HG03064 (cell line): Measurements from ENCODE around the gene FER.
"Not testable (repeated sequence)": the region's sequence is repeated elsewhere in the genome, so short reads cannot be mapped to it uniquely, and the experiment has no call there.

Source experiments
- ATAC-seq: cut with Tn5 transposase; IDR thresholded peaks from one replicate; pipeline ENCODE4 v1.9.1; 2021; ENCODE audit warnings: low read depth; ENCODE audit not compliant: unreplicated experiment

Gene FER

GRCh38 chr5:108946008-108946407 is 198.3 kb downstream of the FER start:
- ATAC-seq: no peak

DNA sequence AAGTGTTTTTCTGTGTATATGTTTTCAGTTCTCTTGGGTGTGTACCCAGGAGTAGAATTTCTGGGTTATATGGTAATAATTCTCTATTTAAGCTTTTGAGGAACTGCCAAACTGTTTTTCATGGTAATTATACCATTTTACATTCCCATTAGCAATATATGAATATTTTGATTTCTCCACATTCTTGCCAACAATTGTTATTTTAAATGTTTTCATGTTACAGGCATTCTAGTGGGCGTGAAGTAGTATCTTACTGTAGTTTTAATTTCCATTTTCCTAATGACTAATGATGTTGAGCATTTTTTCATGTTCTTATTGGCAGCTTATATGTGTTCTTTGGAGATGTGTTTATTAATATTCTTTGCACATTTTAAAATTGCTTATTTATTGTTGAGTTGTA is 199.5 kb downstream of the FER start:
- ATAC-seq: no peak

GRCh38 chr5:108950276-108950675 is 202.6 kb downstream of the FER start:
- ATAC-seq: no peak

DNA sequence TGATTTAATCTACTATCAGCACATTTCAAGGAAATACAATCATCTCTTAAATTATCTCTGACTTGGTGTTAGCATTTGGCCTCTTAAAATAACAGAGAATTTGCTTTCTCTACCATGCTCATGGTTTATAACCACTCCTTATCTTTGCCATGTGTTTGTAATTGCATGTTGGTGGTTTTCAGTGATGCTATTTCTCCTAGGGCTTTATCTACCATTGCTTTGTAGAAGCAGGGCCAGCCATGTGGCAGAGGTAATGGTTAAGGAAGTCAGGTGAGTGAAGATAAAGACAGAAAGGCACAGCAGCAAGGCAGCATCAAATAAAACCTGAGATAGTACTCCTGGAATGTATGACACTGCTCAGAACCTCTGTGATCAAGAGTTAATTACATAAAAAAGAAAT is 206.2 kb downstream of the FER start:
- ATAC-seq: no peak

- ATAC-seq: no peak
Observed at GRCh38 chr5:108957333-108957732, 209.6 kb downstream of the FER start.

DNA sequence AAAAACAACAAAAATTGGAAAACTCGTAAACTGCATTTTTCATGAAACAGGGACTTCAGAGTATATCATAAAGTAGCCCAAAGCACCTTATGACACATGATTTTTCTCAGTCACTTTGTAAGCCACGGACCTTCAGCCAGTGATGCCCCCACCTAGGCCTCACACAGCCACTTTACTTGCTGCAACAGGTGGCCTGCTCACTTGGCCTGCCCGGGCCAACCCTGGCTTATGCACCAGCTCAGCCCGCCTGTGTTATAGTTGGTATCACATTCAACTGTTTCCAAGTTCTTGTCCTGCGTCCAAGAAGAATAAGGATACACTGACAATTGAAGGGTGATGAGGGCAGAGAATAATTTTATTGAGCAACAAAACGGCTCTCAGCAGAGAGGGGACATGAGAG is 219.2 kb downstream of the FER start:
- no peak for ATAC-seq

- ATAC-seq: no peak
Observed at GRCh38 chr5:108974594-108974993, 226.9 kb downstream of the FER start.

- ATAC-seq: no peak
Observed at GRCh38 chr5:108975697-108976096, 228.0 kb downstream of the FER start.

DNA sequence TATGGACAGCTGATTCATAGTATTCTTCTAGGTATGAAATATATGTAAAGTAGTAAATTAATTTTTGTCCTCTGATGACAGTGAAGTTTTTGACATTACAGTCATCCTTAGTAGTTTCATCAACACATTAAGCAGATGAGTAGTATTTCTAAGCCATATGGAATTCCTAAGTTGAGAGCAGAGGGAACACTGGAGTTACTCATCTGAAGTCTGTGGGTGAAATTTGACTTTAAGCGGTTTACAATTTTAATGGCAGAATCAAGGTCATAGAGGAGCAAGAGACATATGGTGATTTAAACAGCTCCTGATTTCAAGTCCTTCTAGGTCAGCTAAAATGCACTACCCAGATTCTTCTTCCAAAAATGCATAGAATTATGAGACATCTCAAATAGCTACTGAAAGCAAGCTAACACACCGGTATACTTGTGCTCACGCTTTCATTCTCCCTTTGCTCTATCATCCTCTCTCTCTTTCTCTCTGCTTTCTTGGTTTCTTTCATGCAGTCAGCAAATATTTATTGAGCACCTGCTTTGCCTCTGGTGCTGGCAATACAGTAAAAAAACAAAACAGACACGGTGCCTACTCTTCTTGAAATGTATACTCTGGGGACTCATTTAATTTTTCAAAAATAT is 235.9 kb downstream of the FER start:
- ATAC-seq: no peak

- no peak for ATAC-seq
Observed at GRCh38 chr5:108989761-108990392, 242.2 kb downstream of the FER start.

DNA sequence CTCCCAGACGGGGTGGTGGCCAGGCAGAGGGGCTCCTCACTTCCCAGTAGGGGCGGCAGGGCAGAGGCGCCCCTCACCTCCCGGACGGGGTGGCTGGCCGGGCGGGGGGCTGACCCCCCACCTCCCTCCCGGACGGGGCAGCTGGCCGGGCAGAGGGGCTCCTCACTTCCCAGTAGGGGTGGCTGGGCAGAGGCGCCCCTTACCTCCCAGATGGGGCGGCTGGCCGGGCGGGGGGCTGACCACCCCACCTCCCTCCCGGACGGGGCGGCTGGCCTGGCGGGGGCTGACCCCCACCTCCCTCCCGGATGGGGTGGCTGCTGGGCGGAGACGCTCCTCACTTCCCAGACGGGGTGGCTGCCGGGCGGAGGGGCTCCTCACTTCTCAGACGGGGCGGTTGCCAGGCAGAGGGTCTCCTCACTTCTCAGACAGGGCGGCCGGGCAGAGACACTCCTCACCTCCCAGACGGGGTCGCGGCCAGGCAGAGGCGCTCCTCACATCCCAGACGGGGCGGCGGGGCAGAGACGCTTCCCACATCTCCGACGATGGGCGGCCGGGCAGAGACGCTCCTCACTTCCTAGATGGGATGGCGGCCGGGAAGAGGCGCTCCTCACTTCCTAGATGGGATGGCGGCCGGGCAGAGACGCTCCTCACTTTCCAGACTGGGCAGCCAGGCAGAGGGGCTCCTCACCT is 244.8 kb downstream of the FER start:
- not testable (repeated sequence) for ATAC-seq

DNA sequence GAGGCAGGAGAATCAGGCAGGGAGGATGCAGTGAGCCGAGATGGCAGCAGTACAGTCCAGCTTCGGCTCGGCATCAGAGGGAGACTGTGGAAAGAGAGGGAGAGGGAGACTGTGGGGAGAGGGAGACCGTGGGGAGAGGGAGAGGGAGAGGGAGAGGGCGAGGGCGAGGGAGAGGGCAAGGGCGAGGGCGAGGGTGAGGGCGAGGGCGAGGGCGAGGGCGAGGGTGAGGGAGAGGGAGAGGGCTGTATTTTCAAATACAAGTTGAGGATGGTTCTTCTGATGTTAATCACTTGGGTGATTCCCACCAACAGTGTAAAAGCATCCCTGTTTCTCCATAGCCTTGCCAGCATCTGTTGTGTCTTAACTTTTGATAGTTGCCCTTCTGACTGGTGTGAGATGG is 245.7 kb downstream of the FER start:
- ATAC-seq: not testable (repeated sequence)

DNA sequence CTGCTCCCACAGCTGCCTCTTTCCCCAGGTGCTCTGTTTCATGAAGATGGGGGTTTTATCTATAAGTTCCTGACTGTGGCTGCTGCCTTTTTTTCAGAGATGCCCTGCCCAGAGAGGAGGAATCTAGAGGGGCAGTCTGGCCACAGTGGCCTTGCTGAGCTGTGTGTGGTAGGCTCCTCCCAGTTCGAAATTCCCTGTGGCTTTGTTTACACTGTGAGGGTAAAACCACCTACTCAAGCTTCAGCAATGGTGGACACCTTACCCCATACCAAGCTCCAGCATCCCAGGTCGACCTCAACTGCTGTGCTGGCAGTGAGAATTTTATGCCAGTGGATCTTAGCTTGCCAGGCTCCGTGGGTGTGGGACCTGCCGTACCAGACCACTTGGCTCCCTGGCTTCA is 250.0 kb downstream of the FER start:
- ATAC-seq: no peak

DNA sequence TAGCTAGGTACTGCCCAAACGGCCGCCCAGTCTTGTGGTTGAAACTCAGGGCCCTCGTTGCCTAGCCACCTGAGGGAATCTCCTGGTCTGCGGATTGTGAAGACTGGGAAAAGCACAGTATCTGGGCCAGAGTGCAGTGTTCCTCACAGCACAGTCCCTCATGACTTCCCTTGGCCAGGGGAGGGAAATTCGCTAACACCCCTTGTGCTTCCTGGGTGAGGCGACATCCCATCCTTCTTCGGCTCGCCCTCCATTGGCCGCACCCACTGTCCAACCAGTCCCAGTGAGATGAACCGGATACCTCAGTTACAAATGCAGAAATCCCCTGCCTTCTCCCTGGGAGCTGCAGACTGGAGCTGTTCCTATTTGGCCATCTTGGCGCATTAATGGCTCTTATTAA is 250.5 kb downstream of the FER start:
- ATAC-seq: no peak

DNA sequence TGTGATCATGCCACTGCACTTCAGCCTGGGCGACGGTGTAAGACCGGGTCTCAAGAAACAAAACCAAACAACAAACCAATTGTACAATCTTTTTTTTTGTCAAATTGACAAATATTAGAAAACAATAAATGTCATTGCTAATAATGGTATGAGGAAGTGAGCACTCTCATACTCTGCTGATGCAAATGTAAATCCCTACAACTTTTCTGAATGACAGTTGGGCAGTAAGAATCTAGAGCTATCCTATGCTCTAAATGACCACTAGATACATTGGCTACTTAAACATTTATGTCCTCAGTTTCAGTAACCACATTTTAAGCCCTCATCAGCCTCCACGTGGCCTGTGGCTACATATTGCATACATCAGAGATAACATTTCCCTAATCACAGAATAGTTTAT is 256.2 kb downstream of the FER start:
- no peak for ATAC-seq

DNA sequence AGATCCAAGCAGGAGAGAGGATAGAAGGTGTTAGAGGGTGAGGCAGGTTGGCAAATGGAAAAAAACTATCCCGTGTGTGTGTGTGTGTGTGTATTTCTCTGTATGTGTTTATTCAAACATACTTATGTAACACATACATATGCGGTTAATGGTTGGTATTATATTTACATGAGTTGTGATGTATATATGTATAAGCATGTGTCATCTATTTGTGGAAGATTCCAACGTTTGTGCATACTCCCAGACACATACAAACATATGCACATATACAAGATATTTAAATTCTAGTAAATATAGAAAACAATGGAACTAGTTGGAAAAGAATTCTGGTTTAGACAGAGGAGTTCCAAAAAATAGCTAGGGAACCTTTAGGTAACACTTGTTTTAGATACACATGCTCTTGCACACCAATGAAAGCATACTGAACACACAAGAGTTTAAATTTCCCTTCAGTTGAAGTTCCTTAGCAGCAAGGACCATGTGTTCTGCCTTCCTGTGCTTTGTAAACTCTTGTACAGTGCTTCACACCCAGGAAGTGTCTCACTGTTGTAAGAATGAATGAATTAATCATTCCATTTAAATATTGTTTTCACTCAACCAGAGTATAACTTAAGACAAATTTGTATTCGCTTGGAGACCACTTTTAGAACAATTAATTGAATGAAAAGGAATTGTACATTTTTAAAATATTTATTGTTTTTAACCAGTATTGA is 257.8 kb downstream of the FER start:
- no peak for ATAC-seq

GRCh38 chr5:109006129-109006528 is 258.4 kb downstream of the FER start:
- ATAC-seq: no peak

- no peak for ATAC-seq
Observed at GRCh38 chr5:109016300-109016699, 268.6 kb downstream of the FER start.

DNA sequence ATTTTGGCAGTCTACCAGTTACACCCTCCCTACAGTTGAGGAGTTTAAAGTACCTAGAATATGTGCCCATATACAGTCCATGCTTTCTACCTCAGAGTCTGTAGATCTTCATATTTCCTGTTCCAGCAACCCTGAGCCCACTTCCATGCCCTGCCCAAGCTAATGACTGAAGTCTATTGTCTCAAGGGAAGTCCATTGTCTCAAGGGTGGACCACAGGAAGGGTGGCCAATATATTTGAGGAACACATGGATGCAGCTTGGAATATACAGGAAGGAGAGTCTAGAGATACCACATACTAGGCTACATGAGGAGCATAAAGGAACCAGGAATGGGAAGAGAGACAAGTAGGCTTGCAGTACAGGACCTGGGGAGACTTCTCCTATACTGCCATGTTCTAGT is 274.4 kb downstream of the FER start:
- ATAC-seq: no peak

GRCh38 chr5:109025729-109026128 is 278.0 kb downstream of the FER start:
- not testable (repeated sequence) for ATAC-seq

- no peak for ATAC-seq
Observed at GRCh38 chr5:109027983-109028607, 280.4 kb downstream of the FER start.
